HepG2 (cell line): ENCODE measurements around the gene ANKS3. TPM values are rescaled to one million over a fixed set of nuclear protein-coding genes. Genes with fewer than 3 reads are reported as not detected.

ENCODE experiments used
- ARID2 ChIP-seq: sonication (generic); formaldehyde crosslinking; IDR thresholded peaks from 2 replicates; pipeline ENCODE4 v1.8.1; 2022; ENCODE audit warnings: mild to moderate bottlenecking, missing genetic modification reagents, borderline replicate concordance
- GATA4 ChIP-seq: sonication (generic); IDR thresholded peaks from 2 replicates; pipeline ENCODE4 v1.6.1; 2016; ENCODE audit warnings: antibody characterized with exemption, low read depth, borderline replicate concordance
- MTF1 ChIP-seq: sonication (generic); formaldehyde crosslinking; IDR thresholded peaks from 2 replicates; pipeline ENCODE4 v1.5.0; 2020; ENCODE audit warnings: missing genetic modification reagents
- NFKB2 ChIP-seq: sonication (generic); formaldehyde crosslinking; IDR thresholded peaks from 2 replicates; pipeline ENCODE4 v1.4.0; 2020; ENCODE audit warnings: missing genetic modification reagents, borderline replicate concordance
- RARG ChIP-seq: sonication (generic); formaldehyde crosslinking; IDR thresholded peaks from 2 replicates; pipeline ENCODE4 v1.4.0; 2020; ENCODE audit warnings: low read depth, mild to moderate bottlenecking, missing genetic modification reagents
- TBX2 ChIP-seq: sonication (generic); formaldehyde crosslinking; IDR thresholded peaks from 2 replicates; pipeline ENCODE4 v1.5.0; 2020; ENCODE audit warnings: missing genetic modification reagents, mild to moderate bottlenecking, borderline replicate concordance
- ZFY ChIP-seq: sonication (generic); formaldehyde crosslinking; IDR thresholded peaks from 2 replicates; pipeline ENCODE4 v1.4.0; 2020; ENCODE audit warnings: missing genetic modification reagents
- ZNF260 ChIP-seq: sonication (generic); formaldehyde crosslinking; IDR thresholded peaks from 2 replicates; pipeline ENCODE4 v1.4.0; 2020; ENCODE audit warnings: missing genetic modification reagents, low read depth, mild to moderate bottlenecking, borderline replicate concordance
- ZNF563 ChIP-seq: sonication (generic); formaldehyde crosslinking; IDR thresholded peaks from 2 replicates; pipeline ENCODE4 v1.8.0; 2022; ENCODE audit warnings: mild to moderate bottlenecking, moderate library complexity, missing genetic modification reagents
- ZNF749 ChIP-seq: sonication (generic); formaldehyde crosslinking; IDR thresholded peaks from 2 replicates; pipeline ENCODE4 v1.8.0; 2022; ENCODE audit warnings: mild to moderate bottlenecking, missing genetic modification reagents, moderate library complexity, borderline replicate concordance
- ZNF850 ChIP-seq: sonication (generic); formaldehyde crosslinking; conservative IDR thresholded peaks from 2 replicates; pipeline ENCODE4 v1.9.0; 2021; ENCODE audit warnings: mild to moderate bottlenecking, missing genetic modification reagents
- polyA plus RNA-seq, 8 experiments: library from polyadenylated mRNA; depleted of rRNA in 3 of 8; stranded (reverse) in 7 of 8; unstranded in 1 of 8; fragments of >200 nt; fragmentation: Illumina TruSeq in 4 of 8; extraction: Trizol in 4 of 8; gene quantifications; 2 replicates each; pipeline versions ENCODE4 v1.2.1 to v1.2.3, GENCODE V29; 2011 to 2016; ENCODE audit warnings: low read depth in 4 of 8, missing spikeins in 1 of 8, mixed read lengths in 1 of 8; ENCODE audit not compliant: insufficient read depth in 1 of 8
- total RNA-seq, 5 experiments: library from RNA; depleted of rRNA; stranded (reverse); fragments of >200 nt; fragmentation: Illumina TruSeq; extraction: Trizol; gene quantifications; 2 replicates each; pipeline ENCODE4 v1.2.3, GENCODE V29; 2016; ENCODE audit warnings: low read depth in 1 of 5
- TF ChIP-seq, protein P1 (sequence below): sonication (generic); formaldehyde crosslinking; IDR thresholded peaks from 2 replicates; pipeline ENCODE4 v1.4.0; 2020; ENCODE audit warnings: mild to moderate bottlenecking, missing genetic modification reagents
- TF ChIP-seq, protein P2 (sequence below): sonication (generic); formaldehyde crosslinking; IDR thresholded peaks from 2 replicates; pipeline ENCODE4 v1.8.0; 2022; ENCODE audit warnings: missing genetic modification reagents, mild to moderate bottlenecking, inconsistent platforms, borderline replicate concordance
- TF ChIP-seq, protein P3 (sequence below): sonication (generic); formaldehyde crosslinking; conservative IDR thresholded peaks from 2 replicates; pipeline ENCODE4 v1.4.0; 2020; ENCODE audit warnings: missing genetic modification reagents
- TF ChIP-seq, protein P4 (sequence below): sonication (generic); formaldehyde crosslinking; IDR thresholded peaks from 2 replicates; pipeline ENCODE4 v1.5.0; 2020; ENCODE audit warnings: mild to moderate bottlenecking, missing genetic modification reagents, borderline replicate concordance

Gene ANKS3
- total and polyA plus RNA-seq, 2 of the 13 experiments (the other 11 are each of a cell fraction or from before 2014, with no cell fraction given), result 11.4 to 15.9 TPM

DNA sequence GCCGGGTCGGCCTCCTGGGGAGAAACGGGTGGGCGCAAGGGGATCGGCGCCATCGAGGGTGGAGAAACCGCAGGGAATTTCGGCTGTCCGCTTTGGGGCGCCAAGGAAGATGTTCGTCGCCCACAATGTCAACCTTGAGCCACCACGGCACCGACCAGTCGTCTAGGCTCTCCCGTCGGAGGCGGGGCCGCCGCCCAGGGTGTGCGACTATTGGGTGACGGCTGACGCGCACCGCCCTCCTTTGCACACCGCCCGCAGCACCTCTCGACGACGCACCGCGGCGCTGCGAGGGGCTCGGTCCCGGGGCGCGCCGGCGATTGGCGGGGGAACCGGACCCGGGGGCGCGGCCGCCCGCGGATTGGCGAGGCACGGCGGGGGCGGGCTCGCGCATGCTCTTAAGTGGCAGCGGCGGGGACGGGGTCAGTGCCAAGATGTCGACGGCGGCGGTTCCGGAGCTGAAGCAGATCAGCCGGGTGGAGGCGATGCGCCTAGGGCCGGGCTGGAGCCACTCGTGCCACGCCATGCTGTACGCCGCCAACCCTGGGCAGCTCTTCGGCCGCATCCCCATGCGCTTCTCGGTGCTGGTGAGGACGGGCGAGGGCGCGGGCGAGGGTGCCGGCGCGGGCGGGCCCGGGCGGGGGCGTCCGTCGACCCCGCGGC lies 40.6 kb downstream of the ANKS3 start, which contains the start of gene NUDT16L1 (continued):
- TF ChIP-seq, protein P1, sequence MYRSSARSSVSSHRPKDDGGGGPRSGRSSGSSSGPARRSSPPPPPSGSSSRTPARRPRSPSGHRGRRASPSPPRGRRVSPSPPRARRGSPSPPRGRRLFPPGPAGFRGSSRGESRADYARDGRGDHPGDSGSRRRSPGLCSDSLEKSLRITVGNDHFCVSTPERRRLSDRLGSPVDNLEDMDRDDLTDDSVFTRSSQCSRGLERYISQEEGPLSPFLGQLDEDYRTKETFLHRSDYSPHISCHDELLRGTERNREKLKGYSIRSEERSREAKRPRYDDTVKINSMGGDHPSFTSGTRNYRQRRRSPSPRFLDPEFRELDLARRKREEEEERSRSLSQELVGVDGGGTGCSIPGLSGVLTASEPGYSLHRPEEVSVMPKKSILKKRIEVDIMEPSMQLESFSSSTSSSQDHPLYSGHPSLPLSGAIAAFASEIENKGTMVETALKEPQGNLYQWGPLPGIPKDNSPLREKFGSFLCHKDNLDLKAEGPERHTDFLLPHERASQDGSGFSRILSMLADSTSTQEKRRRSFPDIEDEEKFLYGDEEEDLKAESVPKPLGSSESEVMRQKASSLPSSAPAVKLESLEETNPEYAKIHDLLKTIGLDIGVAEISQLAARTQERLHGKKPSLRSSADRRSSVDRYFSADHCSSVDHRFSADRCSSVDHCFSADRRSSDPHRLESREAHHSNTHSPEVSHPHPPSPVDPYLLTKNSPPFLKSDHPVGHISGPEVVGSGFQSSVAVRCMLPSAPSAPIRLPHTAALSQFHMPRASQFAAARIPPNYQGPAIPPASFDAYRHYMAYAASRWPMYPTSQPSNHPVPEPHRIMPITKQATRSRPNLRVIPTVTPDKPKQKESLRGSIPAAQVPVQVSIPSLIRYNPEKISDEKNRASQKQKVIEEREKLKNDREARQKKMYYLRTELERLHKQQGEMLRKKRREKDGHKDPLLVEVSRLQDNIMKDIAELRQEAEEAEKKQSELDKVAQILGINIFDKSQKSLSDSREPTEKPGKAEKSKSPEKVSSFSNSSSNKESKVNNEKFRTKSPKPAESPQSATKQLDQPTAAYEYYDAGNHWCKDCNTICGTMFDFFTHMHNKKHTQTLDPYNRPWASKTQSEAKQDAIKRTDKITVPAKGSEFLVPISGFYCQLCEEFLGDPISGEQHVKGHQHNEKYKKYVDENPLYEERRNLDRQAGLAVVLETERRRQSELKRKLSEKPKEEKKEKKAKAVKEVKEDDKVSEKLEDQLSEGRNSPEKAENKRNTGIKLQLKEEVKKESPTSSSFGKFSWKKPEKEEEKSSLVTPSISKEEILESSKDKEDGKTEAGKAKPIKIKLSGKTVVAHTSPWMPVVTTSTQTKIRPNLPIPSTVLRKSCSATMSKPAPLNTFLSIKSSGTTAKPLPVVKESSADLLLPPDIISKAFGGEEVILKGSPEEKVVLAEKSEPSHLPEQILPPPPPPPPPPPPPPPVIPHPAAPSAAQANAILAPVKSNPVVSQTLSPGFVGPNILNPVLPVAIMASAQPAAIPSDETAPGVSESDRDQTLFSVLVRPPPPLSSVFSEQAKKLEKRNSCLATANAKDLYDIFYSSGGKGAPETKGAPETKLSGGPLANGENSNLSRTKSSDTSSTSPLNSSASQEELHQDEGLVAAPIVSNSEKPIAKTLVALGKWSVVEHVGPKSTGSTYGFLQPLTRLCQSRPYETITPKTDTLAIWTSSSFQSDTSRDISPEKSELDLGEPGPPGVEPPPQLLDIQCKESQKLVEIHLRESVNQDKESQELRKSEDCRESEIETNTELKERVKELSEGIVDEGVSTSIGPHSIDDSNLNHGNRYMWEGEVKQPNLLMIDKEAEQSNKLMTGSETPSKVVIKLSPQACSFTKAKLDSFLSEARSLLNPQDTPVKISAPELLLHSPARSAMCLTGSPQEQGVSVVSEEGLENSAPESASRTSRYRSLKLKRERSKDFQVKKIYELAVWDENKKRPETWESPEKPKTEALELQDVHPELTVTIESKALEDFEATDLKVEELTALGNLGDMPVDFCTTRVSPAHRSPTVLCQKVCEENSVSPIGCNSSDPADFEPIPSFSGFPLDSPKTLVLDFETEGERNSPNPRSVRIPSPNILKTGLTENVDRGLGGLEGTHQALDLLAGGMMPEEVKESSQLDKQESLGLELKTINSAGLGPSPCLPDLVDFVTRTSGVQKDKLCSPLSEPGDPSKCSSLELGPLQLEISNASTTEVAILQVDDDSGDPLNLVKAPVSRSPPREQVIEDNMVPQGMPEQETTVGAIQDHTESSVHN, result no peak
- TF ChIP-seq, protein P2, sequence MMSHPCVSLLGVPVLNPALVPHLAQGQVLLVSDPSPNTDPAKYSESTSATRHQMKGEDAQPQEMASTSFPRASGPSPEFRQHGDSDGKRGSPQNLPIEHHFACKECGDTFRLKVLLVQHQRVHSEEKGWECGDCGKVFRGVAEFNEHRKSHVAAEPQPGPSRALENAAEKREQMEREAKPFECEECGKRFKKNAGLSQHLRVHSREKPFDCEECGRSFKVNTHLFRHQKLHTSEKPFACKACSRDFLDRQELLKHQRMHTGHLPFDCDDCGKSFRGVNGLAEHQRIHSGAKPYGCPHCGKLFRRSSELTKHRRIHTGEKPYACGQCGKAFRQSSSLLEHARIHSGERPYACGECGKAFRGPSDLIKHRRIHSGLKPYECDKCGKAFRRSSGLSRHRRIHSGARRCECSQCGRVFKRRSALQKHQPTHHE (CRISPR knock-in tag), result 0 out of 2 replicates have a peak, but pooled peaks have one; percentile 46
- TF ChIP-seq, protein P3, sequence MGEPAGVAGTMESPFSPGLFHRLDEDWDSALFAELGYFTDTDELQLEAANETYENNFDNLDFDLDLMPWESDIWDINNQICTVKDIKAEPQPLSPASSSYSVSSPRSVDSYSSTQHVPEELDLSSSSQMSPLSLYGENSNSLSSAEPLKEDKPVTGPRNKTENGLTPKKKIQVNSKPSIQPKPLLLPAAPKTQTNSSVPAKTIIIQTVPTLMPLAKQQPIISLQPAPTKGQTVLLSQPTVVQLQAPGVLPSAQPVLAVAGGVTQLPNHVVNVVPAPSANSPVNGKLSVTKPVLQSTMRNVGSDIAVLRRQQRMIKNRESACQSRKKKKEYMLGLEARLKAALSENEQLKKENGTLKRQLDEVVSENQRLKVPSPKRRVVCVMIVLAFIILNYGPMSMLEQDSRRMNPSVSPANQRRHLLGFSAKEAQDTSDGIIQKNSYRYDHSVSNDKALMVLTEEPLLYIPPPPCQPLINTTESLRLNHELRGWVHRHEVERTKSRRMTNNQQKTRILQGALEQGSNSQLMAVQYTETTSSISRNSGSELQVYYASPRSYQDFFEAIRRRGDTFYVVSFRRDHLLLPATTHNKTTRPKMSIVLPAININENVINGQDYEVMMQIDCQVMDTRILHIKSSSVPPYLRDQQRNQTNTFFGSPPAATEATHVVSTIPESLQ (CRISPR knock-in tag), result no peak
- TF ChIP-seq MTF1 (CRISPR knock-in tag) (peak; percentile 99), ZNF749 (peak; percentile 57; the same call in 1 of the 2 replicates), ZNF850 (no peak), GATA4 (no peak; the same call in 1 of the 2 replicates), RARG (CRISPR knock-in tag) (no peak), ARID2 (CRISPR knock-in tag) (no peak), ZNF260 (CRISPR knock-in tag) (no peak), ZFY (peak; percentile 80), NFKB2 (CRISPR knock-in tag) (peak; percentile 53; the same call in 1 of the 2 replicates), TBX2 (peak; percentile 35), ZNF563 (CRISPR knock-in tag) (peak; percentile 89)
- TF ChIP-seq, protein P4, sequence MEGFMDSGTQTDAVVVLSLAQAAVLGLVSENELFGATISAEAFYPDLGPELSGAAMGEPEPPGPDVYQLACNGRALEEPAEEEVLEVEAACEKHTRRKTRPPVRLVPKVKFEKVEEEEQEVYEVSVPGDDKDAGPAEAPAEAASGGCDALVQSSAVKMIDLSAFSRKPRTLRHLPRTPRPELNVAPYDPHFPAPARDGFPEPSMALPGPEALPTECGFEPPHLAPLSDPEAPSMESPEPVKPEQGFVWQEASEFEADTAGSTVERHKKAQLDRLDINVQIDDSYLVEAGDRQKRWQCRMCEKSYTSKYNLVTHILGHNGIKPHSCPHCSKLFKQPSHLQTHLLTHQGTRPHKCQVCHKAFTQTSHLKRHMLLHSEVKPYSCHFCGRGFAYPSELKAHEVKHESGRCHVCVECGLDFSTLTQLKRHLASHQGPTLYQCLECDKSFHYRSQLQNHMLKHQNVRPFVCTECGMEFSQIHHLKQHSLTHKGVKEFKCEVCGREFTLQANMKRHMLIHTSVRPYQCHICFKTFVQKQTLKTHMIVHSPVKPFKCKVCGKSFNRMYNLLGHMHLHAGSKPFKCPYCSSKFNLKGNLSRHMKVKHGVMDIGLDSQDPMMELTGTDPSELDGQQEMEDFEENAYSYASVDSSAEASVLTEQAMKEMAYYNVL, result 0 out of 2 replicates have a peak, but pooled peaks have one; percentile 34
